GM21717 (cell line): ENCODE measurements around the gene RHO.
"Not testable (repeated sequence)": the region's sequence is repeated elsewhere in the genome, so short reads cannot be mapped to it uniquely, and the experiment has no call there.

ENCODE experiments used
- ATAC-seq: cut with Tn5 transposase; IDR thresholded peaks from one replicate; pipeline ENCODE4 v1.9.1; 2021; ENCODE audit warnings: mild to moderate bottlenecking, moderate library complexity; ENCODE audit not compliant: unreplicated experiment

The RHO gene

DNA sequence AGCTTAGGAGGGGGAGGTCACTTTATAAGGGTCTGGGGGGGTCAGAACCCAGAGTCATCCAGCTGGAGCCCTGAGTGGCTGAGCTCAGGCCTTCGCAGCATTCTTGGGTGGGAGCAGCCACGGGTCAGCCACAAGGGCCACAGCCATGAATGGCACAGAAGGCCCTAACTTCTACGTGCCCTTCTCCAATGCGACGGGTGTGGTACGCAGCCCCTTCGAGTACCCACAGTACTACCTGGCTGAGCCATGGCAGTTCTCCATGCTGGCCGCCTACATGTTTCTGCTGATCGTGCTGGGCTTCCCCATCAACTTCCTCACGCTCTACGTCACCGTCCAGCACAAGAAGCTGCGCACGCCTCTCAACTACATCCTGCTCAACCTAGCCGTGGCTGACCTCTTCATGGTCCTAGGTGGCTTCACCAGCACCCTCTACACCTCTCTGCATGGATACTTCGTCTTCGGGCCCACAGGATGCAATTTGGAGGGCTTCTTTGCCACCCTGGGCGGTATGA lies at the start of gene RHO:
RHO (plus strand) TSS at position 51 of the 512 bp plus-strand sequence; CDS start at position 146, 95 bp downstream.
- ATAC-seq: no peak

- ATAC-seq: not testable (repeated sequence)
Observed at GRCh38 chr3:129481225-129481765, 47.1 kb upstream of the RHO start.

DNA sequence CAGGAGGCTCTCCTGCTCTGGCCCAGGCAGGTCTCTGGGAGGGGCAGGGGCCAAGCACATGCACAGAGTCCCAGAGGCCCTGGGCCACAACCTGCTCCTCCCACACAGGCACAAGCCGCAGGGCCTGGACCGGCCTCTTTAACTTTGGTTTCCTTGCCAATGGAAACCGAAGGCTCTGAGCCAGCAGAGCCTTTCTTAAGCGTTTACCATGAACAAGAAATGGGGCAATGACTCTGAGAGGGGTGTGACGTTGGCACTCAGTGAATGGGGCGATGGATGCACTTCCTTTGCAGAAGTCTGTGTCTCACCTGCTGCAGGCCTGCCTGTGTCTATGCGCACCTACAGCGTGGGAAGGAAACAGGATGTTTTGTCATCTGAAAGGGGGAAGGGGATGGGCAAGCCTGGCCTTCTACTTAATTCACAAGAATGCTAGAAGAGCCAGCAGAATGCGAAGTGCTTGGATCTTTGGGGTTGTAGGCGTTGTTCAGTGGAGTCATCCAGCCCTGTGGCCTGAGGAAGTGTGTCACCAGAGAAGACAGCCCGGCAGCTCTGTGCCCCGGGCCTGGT lies 46.6 kb upstream of the RHO start:
- ATAC-seq: no peak

- no peak for ATAC-seq
Observed at GRCh38 chr3:129482721-129483120, 45.7 kb upstream of the RHO start.

GRCh38 chr3:129483870-129484269 lies 44.6 kb upstream of the RHO start:
- ATAC-seq: no peak

- not testable (repeated sequence) for ATAC-seq
Observed at GRCh38 chr3:129485146-129485545, 43.3 kb upstream of the RHO start.

- ATAC-seq: no peak
Observed at GRCh38 chr3:129485721-129486663, 42.4 kb upstream of the RHO start.

DNA sequence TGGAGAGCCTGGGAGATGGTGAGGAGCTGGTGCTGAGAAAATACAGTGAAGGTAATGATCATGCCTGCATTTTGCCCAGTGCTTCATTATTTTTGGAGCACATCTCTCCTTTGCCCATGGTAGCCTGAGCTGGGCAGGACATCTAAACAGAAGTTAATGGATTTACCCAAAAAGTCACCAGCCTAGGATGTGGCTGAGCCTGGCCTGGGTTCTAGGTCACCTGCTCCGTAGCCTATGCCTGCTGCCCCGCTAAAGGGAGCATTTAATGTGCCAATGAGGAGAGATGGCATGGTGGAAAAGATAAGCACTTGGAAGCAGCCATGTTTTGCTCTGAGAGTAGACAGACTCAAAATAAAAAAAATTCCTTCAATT lies 41.8 kb upstream of the RHO start:
- no peak for ATAC-seq

DNA sequence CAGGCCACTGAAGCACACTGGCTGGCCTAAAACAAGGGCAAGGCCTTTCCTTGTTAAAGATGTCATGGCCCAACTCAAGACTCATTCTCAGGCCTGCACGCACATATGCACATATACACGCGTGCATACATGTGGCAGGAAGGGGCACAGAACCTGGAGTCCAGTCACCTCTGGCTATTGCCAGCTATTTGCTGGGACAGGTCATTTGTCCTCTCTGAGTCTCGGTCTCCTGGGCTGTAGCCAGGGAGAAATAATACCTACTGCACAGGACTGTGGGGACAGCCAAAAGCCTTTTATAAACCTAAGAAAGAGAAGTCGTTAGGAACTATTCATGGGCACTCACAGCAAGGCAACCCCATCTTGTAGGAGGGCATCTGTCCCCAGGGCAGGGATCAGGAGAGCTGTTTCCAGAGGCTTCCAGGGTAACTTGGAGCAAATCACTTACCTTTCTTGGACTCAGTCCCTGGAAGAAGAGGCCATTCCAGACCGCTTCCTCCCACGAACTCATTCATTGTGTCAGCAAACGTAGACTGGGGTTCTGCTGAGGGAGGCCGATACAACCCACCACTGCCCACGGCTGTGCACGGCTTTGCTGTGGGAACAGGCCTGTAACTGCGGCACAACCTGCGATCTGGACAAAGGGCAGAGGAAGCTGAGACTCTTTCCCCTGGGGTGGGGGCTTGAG lies 41.1 kb upstream of the RHO start:
- ATAC-seq: no peak

DNA sequence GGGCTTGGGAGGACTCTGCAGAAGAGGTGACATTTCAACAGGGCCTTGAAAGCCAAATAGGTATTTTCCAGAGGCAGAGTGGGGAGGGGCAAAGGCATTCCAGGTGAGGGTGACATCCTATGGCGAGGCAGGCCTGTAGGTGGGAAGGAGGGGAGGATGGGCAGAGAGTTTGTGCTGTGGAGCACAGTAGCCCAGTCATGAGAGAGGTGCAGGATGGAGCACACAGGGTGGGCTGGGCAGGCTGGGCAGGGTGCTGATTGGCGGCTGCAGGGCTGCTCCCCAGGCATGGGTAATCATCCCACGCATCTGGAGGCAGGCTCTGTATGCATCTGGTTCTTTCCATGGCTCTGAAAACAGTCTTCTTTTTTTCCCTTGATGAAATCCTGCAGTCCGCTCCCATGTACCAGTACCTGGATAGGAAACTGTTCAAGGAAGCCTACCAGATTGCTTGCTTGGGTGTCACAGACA lies 40.5 kb upstream of the RHO start:
- ATAC-seq: not testable (repeated sequence)

DNA sequence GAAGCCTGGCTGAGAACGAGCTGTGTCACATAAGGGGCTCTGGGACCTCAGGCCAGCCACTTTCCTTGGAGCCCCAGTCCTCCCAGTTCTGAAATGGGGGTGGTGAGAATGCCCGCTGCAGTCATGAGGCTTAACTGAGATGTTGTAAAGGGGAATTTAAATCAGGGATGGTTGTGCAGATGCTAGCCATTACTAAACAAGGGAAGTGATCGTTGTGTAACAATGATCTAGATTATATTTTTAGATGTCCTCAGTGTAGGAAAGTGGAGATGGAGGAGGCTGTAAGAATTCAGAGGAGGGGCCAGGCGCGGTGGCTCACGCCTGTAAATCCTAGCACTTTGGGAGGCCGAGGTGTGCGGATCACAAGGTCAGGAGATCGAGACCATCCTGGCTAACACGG lies 39.2 kb upstream of the RHO start:
- ATAC-seq: not testable (repeated sequence)

DNA sequence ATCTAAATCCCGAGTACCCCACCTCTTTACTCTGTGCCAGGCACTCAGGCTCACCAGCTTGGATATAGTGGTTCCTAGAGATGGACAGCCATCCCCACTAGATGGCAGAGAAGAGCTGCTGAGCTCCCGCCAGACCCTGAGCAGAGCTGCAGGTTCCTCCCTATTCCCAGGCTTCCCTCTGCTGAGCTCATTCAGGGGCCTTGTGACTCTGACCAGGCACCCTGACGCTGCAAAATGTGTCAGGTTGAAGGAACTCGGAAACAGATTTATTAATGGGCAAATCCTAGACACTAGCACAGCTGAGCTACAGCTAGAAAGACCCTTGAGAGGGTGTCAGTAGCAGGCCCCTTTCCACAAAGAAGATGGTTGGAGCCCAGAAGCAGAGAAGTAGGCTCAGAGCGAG lies 38.2 kb upstream of the RHO start:
- ATAC-seq: no peak

DNA sequence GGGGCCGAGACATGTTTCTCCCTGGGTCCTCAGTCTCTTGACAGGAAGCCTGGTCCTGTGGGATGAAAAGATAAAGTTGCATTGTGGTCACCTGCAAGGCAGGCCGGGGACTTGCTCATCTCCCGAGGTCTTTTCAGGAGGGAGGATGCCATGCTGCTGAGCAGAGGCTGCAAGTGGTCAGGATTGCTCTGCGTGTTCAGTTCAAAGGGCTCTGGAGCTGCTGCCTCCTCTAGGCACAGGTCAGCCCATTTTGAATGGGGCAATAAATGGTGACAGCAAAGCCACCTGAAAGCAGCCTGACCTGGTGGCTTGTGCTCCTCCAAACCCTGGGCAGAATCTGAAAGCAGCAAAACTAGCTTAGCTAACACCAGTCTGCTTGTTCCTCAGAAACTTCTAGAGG lies 37.4 kb upstream of the RHO start:
- ATAC-seq: not testable (repeated sequence)

GRCh38 chr3:129491794-129492193 lies 36.6 kb upstream of the RHO start:
- no peak for ATAC-seq

DNA sequence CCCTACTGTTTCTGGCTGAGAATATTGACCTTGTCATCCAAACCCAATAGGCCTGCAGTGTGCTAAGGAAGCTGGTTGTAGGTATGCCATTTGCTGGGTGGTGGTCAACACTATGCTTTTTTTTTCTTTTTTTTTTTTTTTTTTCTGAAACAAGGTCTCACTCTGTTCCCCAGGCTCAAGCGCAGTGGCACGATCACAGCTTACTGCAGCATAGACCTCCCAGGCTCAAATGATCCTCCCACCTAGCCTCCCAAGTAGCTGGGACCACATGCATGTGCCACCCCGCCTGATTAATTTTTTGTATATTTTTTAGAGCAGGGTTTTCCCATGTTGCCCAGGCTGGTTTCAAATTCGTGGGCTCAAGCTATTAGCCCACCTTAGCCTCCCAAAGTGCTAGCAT lies 35.7 kb upstream of the RHO start:
- no peak for ATAC-seq

DNA sequence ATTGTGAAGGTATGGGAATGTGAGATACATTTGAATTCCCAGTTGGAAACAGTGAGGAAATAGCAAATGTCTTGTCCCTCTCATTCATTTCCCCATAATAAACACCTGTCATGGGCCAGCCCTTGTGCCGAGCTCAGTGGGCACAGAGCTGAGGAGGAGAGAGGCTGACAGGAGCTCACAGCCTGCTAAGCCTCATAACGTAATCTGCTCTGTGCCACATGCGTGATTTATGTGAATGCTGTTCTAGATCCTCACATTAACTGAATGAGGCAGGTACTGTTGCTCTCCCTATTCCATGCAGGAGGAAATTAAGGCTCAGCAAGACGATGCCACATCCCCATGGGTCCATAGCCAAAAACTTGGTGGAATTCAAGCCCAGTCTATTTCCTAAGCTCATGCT lies 35.2 kb upstream of the RHO start:
- no peak for ATAC-seq

GRCh38 chr3:129494499-129494898 lies 33.9 kb upstream of the RHO start:
- not testable (repeated sequence) for ATAC-seq

- not testable (repeated sequence) for ATAC-seq
Observed at GRCh38 chr3:129495006-129495639, 33.3 kb upstream of the RHO start.

GRCh38 chr3:129497876-129498275 lies 30.6 kb upstream of the RHO start:
- not testable (repeated sequence) for ATAC-seq

GRCh38 chr3:129498603-129499488 lies 29.6 kb upstream of the RHO start:
- not testable (repeated sequence) for ATAC-seq
